K562 (cell line): ENCODE measurements around the gene CKMT2.

Experiments
- ADNP ChIP-seq: fragments of 200-800 bp; sonication (Bioruptor generic); IDR thresholded peaks from 2 replicates; pipeline ENCODE4 v1.6.1; 2016; ENCODE audit warnings: missing genetic modification characterization, missing compliant biosample characterization
- CBFB ChIP-seq: sonication (generic); formaldehyde crosslinking; IDR thresholded peaks from 2 replicates; pipeline ENCODE4 v1.4.0; 2020; ENCODE audit warnings: mild to moderate bottlenecking, missing genetic modification reagents
- FOXJ3 ChIP-seq: sonication (generic); formaldehyde crosslinking; IDR thresholded peaks from 2 replicates; pipeline ENCODE4 v1.4.0; 2020; ENCODE audit warnings: mild to moderate bottlenecking, missing genetic modification reagents
- HDGF ChIP-seq: fragments of 450-650 bp; IDR thresholded peaks from 2 replicates; pipeline ENCODE4 v1.6.1; 2016
- RB1 ChIP-seq: fragments of 450-650 bp; IDR thresholded peaks from 2 replicates; pipeline ENCODE4 v1.6.1; 2017; ENCODE audit warnings: low read depth, mild to moderate bottlenecking
- TGIF2 ChIP-seq: sonication (generic); formaldehyde crosslinking; IDR thresholded peaks from 2 replicates; pipeline ENCODE4 v1.8.1; 2022; ENCODE audit warnings: mild to moderate bottlenecking, missing genetic modification reagents, moderate library complexity
- ZNF143 ChIP-seq: sonication (generic); formaldehyde crosslinking; IDR thresholded peaks from 2 replicates; pipeline ENCODE4 v1.9.0; 2022; ENCODE audit warnings: mild to moderate bottlenecking, missing genetic modification reagents
- ZNF23 ChIP-seq: fragments of 250-450 bp; sonication (Bioruptor Pico); IDR thresholded peaks from 2 replicates; pipeline ENCODE4 v1.4.0; 2020; ENCODE audit warnings: mild to moderate bottlenecking
- TF ChIP-seq, protein P1 (sequence below), 2 experiments: fragments of 200-800 bp in 1 of 2; sonication (Bioruptor generic) in 1 of 2; sonication (generic) in 1 of 2; formaldehyde crosslinking in 1 of 2; IDR thresholded peaks in 1 of 2; conservative IDR thresholded peaks in 1 of 2; 2 replicates each; pipeline versions ENCODE4 v1.5.0 to v1.6.1; 2016 to 2020; ENCODE audit warnings: missing compliant biosample characterization in 1 of 2, missing genetic modification characterization in 1 of 2, missing genetic modification reagents in 1 of 2
- TF ChIP-seq, protein P2 (sequence below), 3 experiments: IDR thresholded peaks in 2 of 3; conservative IDR thresholded peaks in 1 of 3; 2 replicates each; pipeline ENCODE4 v1.5.1; 2011 to 2012; ENCODE audit warnings: low read length in 3 of 3, mild to moderate bottlenecking in 3 of 3, control low read depth in 2 of 3, improper control_type of control experiment in 1 of 3, inconsistent platforms in 1 of 3, low read depth in 1 of 3, mixed read lengths in 1 of 3, moderate library complexity in 1 of 3; ENCODE audit not compliant: insufficient read depth in 2 of 3
- TF ChIP-seq, protein P3 (sequence below), 2 experiments: fragments of 450-650 bp in 1 of 2; sonication (generic) in 1 of 2; formaldehyde crosslinking in 1 of 2; IDR thresholded peaks in 1 of 2; conservative IDR thresholded peaks in 1 of 2; 2 replicates each; pipeline versions ENCODE4 v1.6.1 to v1.8.1; 2016 to 2023; ENCODE audit warnings: mild to moderate bottlenecking in 2 of 2, moderate library complexity in 2 of 2, inconsistent platforms in 1 of 2, missing genetic modification reagents in 1 of 2
- TF ChIP-seq, protein P4 (sequence below), 2 experiments: fragments of 450-650 bp; formaldehyde crosslinking in 1 of 2; IDR thresholded peaks; 2 replicates each; pipeline versions ENCODE4 v1.4.0 to v1.6.1; 2014 to 2020; ENCODE audit warnings: mild to moderate bottlenecking in 2 of 2, borderline replicate concordance in 1 of 2, low read depth in 1 of 2
- TF ChIP-seq, protein P5 (sequence below): sonication (generic); formaldehyde crosslinking; IDR thresholded peaks from 2 replicates; pipeline ENCODE4 v1.8.1; 2022; ENCODE audit warnings: missing genetic modification reagents
- TF ChIP-seq, protein P6 (sequence below): fragments of 450-650 bp; IDR thresholded peaks from 2 replicates; pipeline ENCODE4 v1.6.1; 2017; ENCODE audit warnings: mild to moderate bottlenecking, moderate library complexity

DNA sequence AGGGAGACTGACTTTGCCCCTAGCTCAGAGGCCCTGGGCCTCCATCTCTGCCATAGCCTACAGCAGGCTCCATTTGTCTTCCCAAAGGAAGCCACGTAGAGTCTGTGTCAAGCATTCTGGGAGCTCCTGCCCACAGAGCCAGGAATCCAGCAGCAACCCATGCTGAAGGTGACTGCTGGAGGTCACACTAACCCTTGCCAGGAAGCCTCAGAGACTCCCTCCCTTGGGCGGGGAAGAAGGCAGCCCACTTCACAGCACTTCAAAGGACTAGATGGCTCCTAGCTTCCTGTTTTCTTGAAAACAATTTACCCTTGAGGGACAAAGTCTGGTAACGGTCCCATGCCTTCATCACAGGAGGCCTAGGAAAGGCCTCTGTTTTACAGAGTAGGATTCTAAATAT, 1.7 kb downstream of the CKMT2 start:
- TF ChIP-seq ADNP (tag) (no peak), TGIF2 (CRISPR knock-in tag) (no peak), HDGF (no peak), FOXJ3 (CRISPR knock-in tag) (no peak), ZNF143 (CRISPR knock-in tag) (no peak), ZNF23 (no peak), CBFB (no peak), RB1 (no peak)
- TF ChIP-seq, protein P1, sequence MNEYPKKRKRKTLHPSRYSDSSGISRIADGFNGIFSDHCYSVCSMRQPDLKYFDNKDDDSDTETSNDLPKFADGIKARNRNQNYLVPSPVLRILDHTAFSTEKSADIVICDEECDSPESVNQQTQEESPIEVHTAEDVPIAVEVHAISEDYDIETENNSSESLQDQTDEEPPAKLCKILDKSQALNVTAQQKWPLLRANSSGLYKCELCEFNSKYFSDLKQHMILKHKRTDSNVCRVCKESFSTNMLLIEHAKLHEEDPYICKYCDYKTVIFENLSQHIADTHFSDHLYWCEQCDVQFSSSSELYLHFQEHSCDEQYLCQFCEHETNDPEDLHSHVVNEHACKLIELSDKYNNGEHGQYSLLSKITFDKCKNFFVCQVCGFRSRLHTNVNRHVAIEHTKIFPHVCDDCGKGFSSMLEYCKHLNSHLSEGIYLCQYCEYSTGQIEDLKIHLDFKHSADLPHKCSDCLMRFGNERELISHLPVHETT (CRISPR knock-in tag; conservative IDR thresholded peaks at IDR 0.05 in 1 of 2, IDR thresholded peaks at IDR 0.05 in 1 of 2) = no peak
- TF ChIP-seq, protein P2, sequence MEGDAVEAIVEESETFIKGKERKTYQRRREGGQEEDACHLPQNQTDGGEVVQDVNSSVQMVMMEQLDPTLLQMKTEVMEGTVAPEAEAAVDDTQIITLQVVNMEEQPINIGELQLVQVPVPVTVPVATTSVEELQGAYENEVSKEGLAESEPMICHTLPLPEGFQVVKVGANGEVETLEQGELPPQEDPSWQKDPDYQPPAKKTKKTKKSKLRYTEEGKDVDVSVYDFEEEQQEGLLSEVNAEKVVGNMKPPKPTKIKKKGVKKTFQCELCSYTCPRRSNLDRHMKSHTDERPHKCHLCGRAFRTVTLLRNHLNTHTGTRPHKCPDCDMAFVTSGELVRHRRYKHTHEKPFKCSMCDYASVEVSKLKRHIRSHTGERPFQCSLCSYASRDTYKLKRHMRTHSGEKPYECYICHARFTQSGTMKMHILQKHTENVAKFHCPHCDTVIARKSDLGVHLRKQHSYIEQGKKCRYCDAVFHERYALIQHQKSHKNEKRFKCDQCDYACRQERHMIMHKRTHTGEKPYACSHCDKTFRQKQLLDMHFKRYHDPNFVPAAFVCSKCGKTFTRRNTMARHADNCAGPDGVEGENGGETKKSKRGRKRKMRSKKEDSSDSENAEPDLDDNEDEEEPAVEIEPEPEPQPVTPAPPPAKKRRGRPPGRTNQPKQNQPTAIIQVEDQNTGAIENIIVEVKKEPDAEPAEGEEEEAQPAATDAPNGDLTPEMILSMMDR (IDR thresholded peaks at IDR 0.05 in 2 of 3, conservative IDR thresholded peaks at IDR 0.05 in 1 of 3; ENCODE audit: insufficient read depth in 2 of 3, low read depth in 1 of 3, low read length in 3 of 3) = no peak
- TF ChIP-seq, protein P3, sequence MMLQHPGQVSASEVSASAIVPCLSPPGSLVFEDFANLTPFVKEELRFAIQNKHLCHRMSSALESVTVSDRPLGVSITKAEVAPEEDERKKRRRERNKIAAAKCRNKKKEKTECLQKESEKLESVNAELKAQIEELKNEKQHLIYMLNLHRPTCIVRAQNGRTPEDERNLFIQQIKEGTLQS (IDR thresholded peaks at IDR 0.05) = no peak
- TF ChIP-seq, protein P3 (CRISPR knock-in tag; conservative IDR thresholded peaks at IDR 0.05) = no peak
- TF ChIP-seq, protein P4, sequence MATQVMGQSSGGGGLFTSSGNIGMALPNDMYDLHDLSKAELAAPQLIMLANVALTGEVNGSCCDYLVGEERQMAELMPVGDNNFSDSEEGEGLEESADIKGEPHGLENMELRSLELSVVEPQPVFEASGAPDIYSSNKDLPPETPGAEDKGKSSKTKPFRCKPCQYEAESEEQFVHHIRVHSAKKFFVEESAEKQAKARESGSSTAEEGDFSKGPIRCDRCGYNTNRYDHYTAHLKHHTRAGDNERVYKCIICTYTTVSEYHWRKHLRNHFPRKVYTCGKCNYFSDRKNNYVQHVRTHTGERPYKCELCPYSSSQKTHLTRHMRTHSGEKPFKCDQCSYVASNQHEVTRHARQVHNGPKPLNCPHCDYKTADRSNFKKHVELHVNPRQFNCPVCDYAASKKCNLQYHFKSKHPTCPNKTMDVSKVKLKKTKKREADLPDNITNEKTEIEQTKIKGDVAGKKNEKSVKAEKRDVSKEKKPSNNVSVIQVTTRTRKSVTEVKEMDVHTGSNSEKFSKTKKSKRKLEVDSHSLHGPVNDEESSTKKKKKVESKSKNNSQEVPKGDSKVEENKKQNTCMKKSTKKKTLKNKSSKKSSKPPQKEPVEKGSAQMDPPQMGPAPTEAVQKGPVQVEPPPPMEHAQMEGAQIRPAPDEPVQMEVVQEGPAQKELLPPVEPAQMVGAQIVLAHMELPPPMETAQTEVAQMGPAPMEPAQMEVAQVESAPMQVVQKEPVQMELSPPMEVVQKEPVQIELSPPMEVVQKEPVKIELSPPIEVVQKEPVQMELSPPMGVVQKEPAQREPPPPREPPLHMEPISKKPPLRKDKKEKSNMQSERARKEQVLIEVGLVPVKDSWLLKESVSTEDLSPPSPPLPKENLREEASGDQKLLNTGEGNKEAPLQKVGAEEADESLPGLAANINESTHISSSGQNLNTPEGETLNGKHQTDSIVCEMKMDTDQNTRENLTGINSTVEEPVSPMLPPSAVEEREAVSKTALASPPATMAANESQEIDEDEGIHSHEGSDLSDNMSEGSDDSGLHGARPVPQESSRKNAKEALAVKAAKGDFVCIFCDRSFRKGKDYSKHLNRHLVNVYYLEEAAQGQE (IDR thresholded peaks at IDR 0.05; ENCODE audit: borderline replicate concordance) = no peak
- TF ChIP-seq, protein P4 (CRISPR knock-in tag; IDR thresholded peaks at IDR 0.05; ENCODE audit: low read depth) = no peak
- TF ChIP-seq, protein P5, sequence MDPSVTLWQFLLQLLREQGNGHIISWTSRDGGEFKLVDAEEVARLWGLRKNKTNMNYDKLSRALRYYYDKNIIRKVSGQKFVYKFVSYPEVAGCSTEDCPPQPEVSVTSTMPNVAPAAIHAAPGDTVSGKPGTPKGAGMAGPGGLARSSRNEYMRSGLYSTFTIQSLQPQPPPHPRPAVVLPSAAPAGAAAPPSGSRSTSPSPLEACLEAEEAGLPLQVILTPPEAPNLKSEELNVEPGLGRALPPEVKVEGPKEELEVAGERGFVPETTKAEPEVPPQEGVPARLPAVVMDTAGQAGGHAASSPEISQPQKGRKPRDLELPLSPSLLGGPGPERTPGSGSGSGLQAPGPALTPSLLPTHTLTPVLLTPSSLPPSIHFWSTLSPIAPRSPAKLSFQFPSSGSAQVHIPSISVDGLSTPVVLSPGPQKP (CRISPR knock-in tag) = no peak
- TF ChIP-seq, protein P6, sequence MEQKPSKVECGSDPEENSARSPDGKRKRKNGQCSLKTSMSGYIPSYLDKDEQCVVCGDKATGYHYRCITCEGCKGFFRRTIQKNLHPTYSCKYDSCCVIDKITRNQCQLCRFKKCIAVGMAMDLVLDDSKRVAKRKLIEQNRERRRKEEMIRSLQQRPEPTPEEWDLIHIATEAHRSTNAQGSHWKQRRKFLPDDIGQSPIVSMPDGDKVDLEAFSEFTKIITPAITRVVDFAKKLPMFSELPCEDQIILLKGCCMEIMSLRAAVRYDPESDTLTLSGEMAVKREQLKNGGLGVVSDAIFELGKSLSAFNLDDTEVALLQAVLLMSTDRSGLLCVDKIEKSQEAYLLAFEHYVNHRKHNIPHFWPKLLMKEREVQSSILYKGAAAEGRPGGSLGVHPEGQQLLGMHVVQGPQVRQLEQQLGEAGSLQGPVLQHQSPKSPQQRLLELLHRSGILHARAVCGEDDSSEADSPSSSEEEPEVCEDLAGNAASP = no peak
